ENCODE measurements around the gene MEGF8. TPM values are rescaled to one million over a fixed set of nuclear protein-coding genes. Genes with fewer than 3 reads are reported as not detected.

The MEGF8 gene
- total RNA-seq, 2 donors from 2014 or later, result 9.9 to 24.1 TPM

- Histone ChIP-seq H3K9me3 (no peaks in the 10 kb centered on the region), H3K36me3 (replicated peaks in 1 of 2; ENCODE audit: insufficient read depth in 1 of 2, low read depth in 2 of 2) (no peaks in the 10 kb centered on the region), H3K27me3 (no peaks in the 10 kb centered on the region), H3K4me1 (no peaks in the 10 kb centered on the region), H3K27ac (no peak overlapping the region), H3K4me3 (no peak overlapping the region)
- no peak for TF ChIP-seq CTCF (IDR thresholded peaks at IDR 0.05)
- WGBS, 2 donors, result 86 to 87% methylated on average over 6 of the region's 6 CpGs
- intact Hi-C loops (cut with DNase I), result no loop called here
- no peak for DNase-seq
- no peak for ATAC-seq
Observed at GRCh38 chr19:42345191-42345812, 19.9 kb downstream of the MEGF8 start.

GRCh38 chr19:42348211-42348610, 22.8 kb downstream of the MEGF8 start:
- H3K27ac ChIP-seq, result no peak overlapping the region
- TF ChIP-seq POLR2A (IDR thresholded peaks at IDR 0.05) (no peak), CTCF (IDR thresholded peaks at IDR 0.05) (no peak)
- no peaks in the 10 kb centered on the region for H3K36me3 ChIP-seq (replicated peaks in 1 of 2; ENCODE audit: insufficient read depth in 1 of 2, low read depth in 2 of 2)
- H3K4me1 ChIP-seq, result no peaks in the 10 kb centered on the region
- no peak for ATAC-seq
- intact Hi-C loops (cut with DNase I), result no loop called here
- H3K4me3 ChIP-seq, result no peak overlapping the region
- 96 to 97% methylated on average over 11 to 14 of the region's 14 CpGs for WGBS, 2 donors
- no peaks in the 10 kb centered on the region for H3K27me3 ChIP-seq
- H3K9me3 ChIP-seq, result no peaks in the 10 kb centered on the region
- no peak for DNase-seq

GRCh38 chr19:42349378-42350107, 24.1 kb downstream of the MEGF8 start:
- 93 to 94% methylated on average over 8 to 14 of the region's 14 CpGs for WGBS, 2 donors
- intact Hi-C loops (cut with DNase I), result no loop called here
- DNase-seq (no peak), ATAC-seq (no peak)
- Histone ChIP-seq H3K27me3 (no peaks in the 10 kb centered on the region), H3K4me3 (no peak overlapping the region), H3K9me3 (no peaks in the 10 kb centered on the region), H3K27ac (no peak overlapping the region), H3K36me3 (replicated peaks in 1 of 2; ENCODE audit: insufficient read depth in 1 of 2, low read depth in 2 of 2) (no peaks in the 10 kb centered on the region), H3K4me1 (no peaks in the 10 kb centered on the region)
- no peak for TF ChIP-seq POLR2A (IDR thresholded peaks at IDR 0.05)

GRCh38 chr19:42350417-42350816, 25.0 kb downstream of the MEGF8 start:
- Histone ChIP-seq H3K9me3 (no peaks in the 10 kb centered on the region), H3K4me1 (no peaks in the 10 kb centered on the region), H3K27ac (no peak overlapping the region), H3K4me3 (no peak overlapping the region), H3K27me3 (no peaks in the 10 kb centered on the region), H3K36me3 (replicated peaks in 1 of 2; ENCODE audit: insufficient read depth in 1 of 2, low read depth in 2 of 2) (no peaks in the 10 kb centered on the region)
- intact Hi-C loops (cut with DNase I), result no loop called here
- DNase-seq (no peak), ATAC-seq (no peak)
- TF ChIP-seq POLR2A (IDR thresholded peaks at IDR 0.05), result no peak
- no peak for TF ChIP-seq CTCF (IDR thresholded peaks at IDR 0.05)
- 94 to 100% methylated on average over 3 of the region's 3 CpGs for WGBS, 2 donors

- Histone ChIP-seq H3K4me1 (no peaks in the 10 kb centered on the region), H3K9me3 (no peaks in the 10 kb centered on the region), H3K27me3 (no peaks in the 10 kb centered on the region), H3K27ac (no peak overlapping the region), H3K36me3 (replicated peaks in 1 of 2; ENCODE audit: insufficient read depth in 1 of 2, low read depth in 2 of 2) (no peaks in the 10 kb centered on the region), H3K4me3 (no peak overlapping the region)
- TF ChIP-seq POLR2A (IDR thresholded peaks at IDR 0.05), result no peak
- ATAC-seq, result no peak
- 80 to 88% methylated on average over 6 to 20 of the region's 21 CpGs for WGBS, 2 donors
- no peak for DNase-seq
- intact Hi-C loops (cut with DNase I), result no loop called here
Observed at GRCh38 chr19:42351079-42351735, 25.8 kb downstream of the MEGF8 start.
